Skin of body (tissue), 1 donor: ENCODE measurements around the gene ADAT1. TPM values are rescaled to one million over a fixed set of nuclear protein-coding genes. Genes with fewer than 3 reads are reported as not detected.

Source experiments
- total RNA-seq: library from RNA; depleted of rRNA; stranded (reverse); fragments of >200 nt; gene quantifications from one replicate; pipeline ENCODE4 v1.2.3, GENCODE V29; 2014

ADAT1 gene
- total RNA-seq, 1 donor from 2014 or later = 30.3 TPM

Other genes starting within 250 kb of the ADAT1 start
- gene CFDP1, start 189.8 kb downstream of the ADAT1 start, total RNA-seq = 71.5 TPM
- 21.6 TPM for gene TMEM170A, start 158.6 kb downstream of the ADAT1 start, total RNA-seq
- gene CHST6, start 127.8 kb downstream of the ADAT1 start, total RNA-seq = 0.69 TPM
- gene CHST5, start 87.2 kb downstream of the ADAT1 start, total RNA-seq = 0.10 TPM
- gene TMEM231, start 67.0 kb downstream of the ADAT1 start, total RNA-seq = 6.8 TPM
- 90.8 TPM for gene GABARAPL2, start 56.9 kb downstream of the ADAT1 start, total RNA-seq
- gene KARS1, start 24.4 kb upstream of the ADAT1 start, total RNA-seq = 74.2 TPM
- 50.1 TPM for gene TERF2IP, start 24.5 kb upstream of the ADAT1 start, total RNA-seq
- gene CPHXL2, start 53.7 kb upstream of the ADAT1 start, total RNA-seq = not detected
- not detected for gene DUXB, start 78.2 kb upstream of the ADAT1 start, total RNA-seq
- gene CPHXL, start 103.2 kb upstream of the ADAT1 start, total RNA-seq = not detected